H7 (cell line): Measurements from ENCODE around the gene VEZT. TPM values are rescaled to one million over a fixed set of nuclear protein-coding genes. Genes with fewer than 3 reads are reported as not detected.
"Not testable (repeated sequence)": the region's sequence is repeated elsewhere in the genome, so short reads cannot be mapped to it uniquely, and the experiment has no call there.

Experiments
- DNase-seq: peaks from one replicate; pipeline ENCODE4 v3.0.0; 2012
- H3K27me3 ChIP-seq: 2 replicates; pipeline ENCODE4 v1.6.0; 2011; ENCODE audit warnings: mild to moderate bottlenecking, low read length; ENCODE audit not compliant: control insufficient read depth, insufficient read depth
- H3K36me3 ChIP-seq: replicated peaks from 2 replicates; pipeline ENCODE4 v1.5.1; 2011; ENCODE audit warnings: low read length; ENCODE audit not compliant: control insufficient read depth, insufficient read depth
- H3K4me3 ChIP-seq: 2 replicates; pipeline ENCODE4 v1.5.1; 2011; ENCODE audit warnings: low read depth, mild to moderate bottlenecking, control low read depth, low read length, moderate library complexity; ENCODE audit not compliant: insufficient read depth
- total RNA-seq: library from RNA; depleted of rRNA; stranded (reverse); fragments of >200 nt; shearing (Covaris generic); gene quantifications from 2 replicates; pipeline ENCODE4 v1.2.3, GENCODE V29; 2014

Gene VEZT
- total RNA-seq, 1 experiment from 2014 or later = 53.3 TPM

- Histone ChIP-seq H3K27me3 (no peaks in the 10 kb centered on the region), H3K36me3 (no peaks in the 10 kb centered on the region), H3K4me3 (no peak overlapping the region)
- DNase-seq = no peak
Observed at GRCh38 chr12:95192271-95192670, 25.3 kb upstream of the VEZT start.

GRCh38 chr12:95193139-95193538 lies 24.5 kb upstream of the VEZT start:
- no peak for DNase-seq
- no peaks in the 10 kb centered on the region for H3K36me3 ChIP-seq
- no peaks in the 10 kb centered on the region for H3K27me3 ChIP-seq
- H3K4me3 ChIP-seq = no peak overlapping the region

- DNase-seq = peak; percentile 30
- Histone ChIP-seq H3K4me3 (no peak overlapping the region), H3K36me3 (no peaks in the 10 kb centered on the region), H3K27me3 (no peaks in the 10 kb centered on the region)
Observed at GRCh38 chr12:95195122-95195521, 22.5 kb upstream of the VEZT start.

- H3K36me3 ChIP-seq, DNase-seq, H3K4me3 ChIP-seq, H3K27me3 ChIP-seq: not testable (repeated sequence)
Observed at GRCh38 chr12:95196875-95197569, 20.6 kb upstream of the VEZT start.

- no peak overlapping the region for H3K4me3 ChIP-seq
- no peaks in the 10 kb centered on the region for H3K36me3 ChIP-seq
- DNase-seq = no peak
- H3K27me3 ChIP-seq = no peaks in the 10 kb centered on the region
Observed at GRCh38 chr12:95197636-95198035, 20.0 kb upstream of the VEZT start.

GRCh38 chr12:95198914-95199313 lies 18.7 kb upstream of the VEZT start:
- H3K36me3 ChIP-seq = no peaks in the 10 kb centered on the region
- H3K4me3 ChIP-seq = no peak overlapping the region
- H3K27me3 ChIP-seq = no peaks in the 10 kb centered on the region
- DNase-seq = no peak

GRCh38 chr12:95200128-95200894 lies 17.3 kb upstream of the VEZT start:
- H3K36me3 ChIP-seq = no peaks in the 10 kb centered on the region
- H3K27me3 ChIP-seq = no peaks in the 10 kb centered on the region
- H3K4me3 ChIP-seq = no peak overlapping the region
- no peak for DNase-seq

- no peak for DNase-seq
- Histone ChIP-seq H3K4me3 (no peak overlapping the region), H3K27me3 (no peaks in the 10 kb centered on the region), H3K36me3 (no peaks in the 10 kb centered on the region)
Observed at GRCh38 chr12:95201056-95201670, 16.4 kb upstream of the VEZT start.

- DNase-seq = no peak
- Histone ChIP-seq H3K36me3 (no peaks in the 10 kb centered on the region), H3K27me3 (no peaks in the 10 kb centered on the region), H3K4me3 (no peak overlapping the region)
Observed at GRCh38 chr12:95202691-95203486, 14.7 kb upstream of the VEZT start.

- no peak for DNase-seq
- Histone ChIP-seq H3K4me3 (no peak overlapping the region), H3K27me3 (no peaks in the 10 kb centered on the region), H3K36me3 (no peaks in the 10 kb centered on the region)
Observed at GRCh38 chr12:95203487-95204030, 14.0 kb upstream of the VEZT start.

GRCh38 chr12:95204141-95204866 lies 13.3 kb upstream of the VEZT start:
- no peak overlapping the region for H3K4me3 ChIP-seq
- H3K36me3 ChIP-seq = no peaks in the 10 kb centered on the region
- DNase-seq = peak; percentile 23
- H3K27me3 ChIP-seq = no peaks in the 10 kb centered on the region

GRCh38 chr12:95205016-95205624 lies 12.5 kb upstream of the VEZT start:
- no peak for DNase-seq
- no peaks in the 10 kb centered on the region for H3K27me3 ChIP-seq
- no peak overlapping the region for H3K4me3 ChIP-seq
- H3K36me3 ChIP-seq = no peaks in the 10 kb centered on the region

GRCh38 chr12:95205685-95206084 lies 11.9 kb upstream of the VEZT start:
- Histone ChIP-seq H3K4me3 (no peak overlapping the region), H3K27me3 (no peaks in the 10 kb centered on the region), H3K36me3 (no peaks in the 10 kb centered on the region)
- no peak for DNase-seq
